HG02571 (cell line): ENCODE results near the gene USB1.

Experiments used
- ATAC-seq: cut with Tn5 transposase; IDR thresholded peaks from one replicate; pipeline ENCODE4 v1.9.1; 2021; ENCODE audit warnings: mild to moderate bottlenecking, moderate library complexity; ENCODE audit not compliant: unreplicated experiment

USB1 gene

DNA sequence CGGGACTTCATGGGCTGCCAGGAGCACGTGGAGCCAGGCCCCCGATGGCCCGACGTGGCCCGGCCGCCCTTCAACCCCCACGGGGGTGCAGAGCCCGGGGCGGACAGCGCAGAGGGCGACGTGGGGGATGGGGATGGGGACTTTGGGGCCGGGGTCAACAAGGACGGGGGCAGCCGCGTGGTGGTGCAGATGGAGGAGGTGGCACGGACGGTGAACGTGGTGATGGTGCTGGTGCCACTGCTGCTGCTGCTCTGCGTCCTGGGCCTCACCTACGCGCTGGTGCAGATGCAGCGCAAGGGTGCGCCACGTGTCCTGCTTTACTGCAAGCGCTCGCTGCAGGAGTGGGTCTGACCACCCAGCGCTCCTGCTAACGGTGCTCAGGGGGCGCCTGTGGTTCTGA, 43.9 kb downstream of the USB1 start:
- no peak for ATAC-seq

DNA sequence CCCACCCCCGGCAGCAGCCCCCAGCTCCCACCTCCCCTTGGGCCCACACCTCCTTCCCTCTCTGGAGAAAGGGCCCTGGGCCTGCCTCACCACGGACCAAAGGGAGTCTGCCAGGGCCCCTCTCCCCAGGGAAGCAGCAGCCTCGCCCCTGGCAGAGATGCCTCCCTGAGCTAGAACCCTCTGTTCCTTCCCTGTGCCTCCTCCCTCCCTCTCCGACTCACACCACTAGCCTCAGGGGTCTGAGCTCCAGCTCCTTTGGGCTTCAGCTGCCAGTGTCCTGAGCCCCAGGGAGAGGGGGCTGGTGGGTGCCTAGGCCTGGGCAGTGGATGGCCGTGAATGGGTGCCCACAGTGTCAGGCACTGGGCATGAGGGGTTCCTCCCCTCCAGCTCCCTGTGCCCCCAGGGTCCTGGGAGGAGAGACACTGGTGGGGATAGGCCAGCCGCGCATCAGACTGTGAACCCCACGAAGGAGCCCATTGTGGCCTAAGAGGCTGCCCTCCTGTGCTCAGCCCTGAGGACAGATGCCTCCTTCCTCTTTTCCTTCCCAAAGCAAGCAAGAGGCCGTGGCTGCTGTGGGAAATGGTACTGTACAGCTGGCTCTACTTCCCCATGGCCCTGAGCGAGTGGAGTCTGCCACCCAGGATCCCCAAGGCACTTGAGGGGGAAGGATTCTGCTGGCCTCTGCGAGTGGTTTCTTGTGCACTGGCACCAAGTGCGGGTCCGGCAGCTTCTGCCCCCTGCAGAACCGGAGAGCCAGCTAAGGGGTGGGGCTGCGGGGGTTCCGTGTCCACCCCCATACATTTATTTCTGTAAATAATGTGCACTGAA, 45.1 kb downstream of the USB1 start:
- ATAC-seq: no peak

DNA sequence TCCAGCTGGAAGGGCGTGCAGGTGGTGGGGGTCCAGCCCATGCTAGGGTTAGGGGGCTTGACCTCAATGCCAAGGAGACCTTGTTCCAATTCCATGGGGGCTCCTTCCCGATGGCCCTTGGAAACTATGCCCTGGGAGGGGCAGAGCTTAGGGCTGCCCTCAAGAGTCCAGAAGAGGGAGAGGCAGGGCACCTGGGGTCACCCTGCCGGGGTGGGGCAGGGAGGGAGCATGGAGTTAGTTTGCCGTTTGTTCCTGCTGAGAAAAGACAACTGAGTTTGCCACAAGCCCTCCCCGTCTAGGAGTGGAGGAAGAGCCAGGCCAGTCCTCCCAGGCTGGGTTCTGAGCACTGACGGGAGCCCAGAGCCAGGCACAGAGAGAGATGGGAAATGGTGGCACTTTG, 45.7 kb downstream of the USB1 start:
- ATAC-seq: no peak

DNA sequence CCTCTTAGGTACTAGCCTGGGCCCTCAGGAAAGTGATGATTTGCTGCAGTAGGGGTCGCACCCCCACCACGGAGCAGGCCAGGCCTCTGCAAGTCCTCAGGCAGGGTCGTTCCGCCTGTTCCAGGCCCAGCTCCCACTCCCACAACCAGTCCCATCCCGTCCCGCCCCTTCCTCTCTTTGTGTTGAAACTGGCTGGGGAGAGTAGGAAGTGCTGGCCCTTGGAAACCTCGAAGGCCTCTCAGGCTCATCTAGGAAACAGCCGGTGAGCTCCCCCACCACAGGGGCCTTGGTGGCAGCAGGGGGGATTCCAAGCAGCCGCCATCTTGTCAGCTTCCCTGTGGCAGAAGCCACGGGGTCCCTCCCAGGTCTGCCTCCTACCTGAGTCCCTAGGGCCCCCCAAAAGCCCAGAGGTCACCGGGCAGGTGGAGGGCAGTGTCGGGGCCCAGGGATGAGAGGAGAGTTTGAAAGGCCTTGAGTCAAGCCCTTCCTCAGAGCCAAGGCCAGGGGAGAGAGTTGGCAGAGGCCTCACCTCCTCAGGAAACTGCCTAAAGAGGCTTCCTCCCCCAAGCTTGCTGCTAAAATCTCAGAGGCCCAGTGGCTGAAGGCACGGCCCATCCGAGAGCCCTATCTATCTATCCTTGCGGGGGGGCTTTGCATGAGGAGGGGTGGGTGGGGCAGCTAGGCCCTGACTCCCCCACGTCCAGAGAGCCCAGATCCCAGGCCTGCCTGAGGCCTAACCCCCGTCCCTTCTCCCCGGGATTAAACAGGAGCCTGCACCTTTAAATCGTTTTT, 46.5 kb downstream of the USB1 start:
- ATAC-seq: no peak

DNA sequence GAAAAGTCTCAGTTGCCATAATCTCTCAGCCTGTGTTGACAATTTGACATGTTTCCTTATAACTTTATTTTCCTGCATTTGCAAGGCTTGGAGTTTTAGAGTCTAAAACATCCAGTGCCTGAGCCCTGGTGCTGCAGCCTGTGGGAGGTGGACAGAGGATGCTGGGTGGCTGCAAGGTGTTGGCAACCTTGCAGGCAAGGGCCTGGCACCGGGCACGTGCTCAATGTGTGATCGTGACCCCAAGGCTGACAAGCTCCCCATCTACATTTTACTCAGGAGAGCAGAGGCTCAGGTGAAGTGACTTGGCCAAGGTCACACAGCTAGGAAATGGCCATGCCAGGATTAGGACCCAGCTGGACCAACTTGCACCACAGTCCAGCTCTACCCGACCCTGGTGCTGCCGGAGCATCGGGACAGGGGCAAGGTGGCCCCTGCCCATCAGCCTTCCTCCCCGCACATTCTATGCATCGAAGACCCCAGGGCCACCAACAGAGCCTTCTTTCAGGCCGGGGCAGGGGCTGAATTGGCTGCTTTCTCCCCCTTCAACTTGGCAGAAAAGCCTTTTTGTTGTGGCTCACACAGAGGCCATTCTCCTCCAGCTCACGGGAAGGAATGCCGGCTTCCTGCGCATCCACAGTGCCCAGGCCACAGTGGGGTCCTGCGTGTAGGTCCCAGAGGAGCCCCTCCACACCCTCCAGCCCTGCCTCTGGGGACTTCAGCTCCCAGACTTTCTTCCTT, 47.5 kb downstream of the USB1 start:
- no peak for ATAC-seq

DNA sequence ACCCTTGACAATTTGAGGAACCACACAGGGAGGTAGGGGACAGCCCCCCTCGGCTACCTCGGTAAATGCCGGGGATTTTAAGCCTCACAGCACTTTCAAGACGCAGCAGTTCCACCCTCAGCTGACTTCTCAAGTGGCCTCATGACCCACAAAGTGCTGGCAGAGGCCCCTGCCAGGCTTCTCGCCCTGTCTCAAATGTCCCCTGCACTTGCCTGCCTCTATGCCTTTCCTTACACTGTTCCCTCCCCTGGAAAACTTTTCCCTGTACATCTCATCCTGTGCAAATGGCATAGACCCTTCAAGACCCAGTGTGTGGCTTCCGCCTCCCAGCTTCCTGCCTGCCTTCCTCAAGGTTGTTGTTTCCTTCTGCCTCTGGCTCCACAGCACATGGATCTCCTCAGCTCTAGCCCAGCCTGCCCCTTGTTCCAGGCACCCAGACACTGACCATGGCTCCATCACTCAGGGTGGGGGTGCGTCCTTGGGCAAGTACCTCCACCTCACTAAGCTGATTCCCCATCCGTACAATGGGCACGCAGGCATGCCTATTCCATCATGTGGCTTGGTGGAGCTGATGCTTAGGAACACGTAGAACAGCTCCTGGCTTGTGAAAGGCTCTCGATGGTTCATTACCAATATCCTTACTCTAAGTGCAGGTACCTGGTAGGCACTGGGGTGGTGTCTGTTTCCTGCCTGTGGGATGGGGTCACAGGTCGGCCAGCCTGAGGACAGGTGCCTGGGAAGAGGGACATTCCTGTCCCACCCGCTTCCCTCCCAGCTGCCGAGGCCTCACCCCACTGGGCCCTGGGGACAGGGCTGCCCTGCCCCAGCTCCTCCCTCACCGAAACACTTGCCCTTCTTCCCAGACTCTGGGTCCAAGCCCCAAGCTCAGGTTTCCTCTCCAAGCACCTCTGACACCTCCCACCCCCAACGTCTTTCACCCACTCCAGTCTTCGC, 48.3 kb downstream of the USB1 start:
- no peak for ATAC-seq

DNA sequence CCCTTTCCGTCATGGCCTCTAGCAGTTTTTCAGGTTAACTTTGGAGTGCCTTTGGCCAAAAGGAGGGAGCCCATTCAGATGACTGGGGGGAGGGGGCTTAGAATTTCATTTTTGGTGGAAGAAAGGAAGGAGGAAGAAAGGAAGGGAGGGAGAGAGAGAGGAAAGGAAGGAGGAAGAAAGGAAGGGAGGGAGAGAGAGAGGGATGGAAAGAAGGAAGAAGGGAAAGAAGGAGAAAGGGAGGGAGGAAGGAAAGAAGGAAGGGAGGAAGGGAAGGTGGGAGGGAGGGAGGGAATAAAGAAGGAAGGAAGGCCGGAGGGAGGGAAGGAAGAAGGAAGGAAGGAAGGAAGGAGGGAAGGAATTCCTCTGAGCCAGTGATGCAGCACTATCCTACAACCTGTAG, 50.1 kb downstream of the USB1 start:
- ATAC-seq: no peak

DNA sequence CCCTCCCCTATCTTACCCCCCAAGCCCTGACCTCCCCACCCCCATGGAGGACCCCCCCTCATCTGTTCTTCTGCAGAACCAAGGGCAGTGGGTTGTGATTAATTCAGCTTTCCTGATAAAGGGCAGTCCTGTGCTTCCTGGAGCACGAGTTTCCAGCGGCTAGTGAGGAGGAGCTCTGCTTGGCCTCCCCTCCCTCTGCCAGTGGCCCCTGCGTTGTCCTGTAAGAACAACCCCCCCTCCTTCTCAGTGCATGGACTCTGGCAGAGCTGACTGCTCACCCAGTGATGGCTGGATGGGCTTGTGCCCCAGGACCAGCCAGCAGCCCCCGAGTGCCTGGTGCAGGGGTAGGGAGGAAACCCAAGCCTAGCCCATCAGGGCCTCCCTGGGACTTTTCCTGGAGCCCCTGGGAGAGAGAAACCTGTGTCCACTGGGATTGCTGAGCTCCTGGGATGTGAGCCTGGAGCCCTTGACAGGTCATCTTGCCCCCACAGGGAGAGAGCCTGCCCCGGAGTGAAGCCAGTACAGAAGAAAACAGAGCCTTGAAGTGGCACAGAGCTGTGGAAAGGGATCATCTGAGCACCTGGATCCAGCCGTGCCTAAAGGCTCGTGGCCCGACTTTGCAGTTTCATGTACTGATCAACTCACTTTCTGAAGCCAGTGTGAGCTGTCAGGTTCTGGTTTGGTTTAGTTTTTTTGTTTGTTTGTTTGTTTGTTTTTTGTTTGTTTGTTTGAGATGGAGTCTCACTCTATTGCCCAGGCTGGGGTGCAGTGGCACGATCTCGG, 50.8 kb downstream of the USB1 start:
- no peak for ATAC-seq

DNA sequence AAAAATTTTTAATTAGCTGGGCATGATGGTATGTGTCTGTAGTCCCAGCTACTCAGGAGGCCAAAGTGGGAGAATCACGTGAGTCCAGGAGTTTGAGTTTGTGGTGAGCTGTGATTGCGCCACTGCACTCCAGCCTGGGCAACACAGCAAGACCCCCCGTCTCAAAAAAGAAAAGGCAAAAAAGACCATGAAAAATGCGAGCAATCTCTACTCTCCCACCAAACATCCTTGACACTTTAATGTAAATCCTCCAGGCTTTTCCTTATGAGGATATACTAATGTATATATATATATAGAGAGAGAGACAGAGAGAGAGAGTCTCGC, 52.4 kb downstream of the USB1 start:
- ATAC-seq: no peak

DNA sequence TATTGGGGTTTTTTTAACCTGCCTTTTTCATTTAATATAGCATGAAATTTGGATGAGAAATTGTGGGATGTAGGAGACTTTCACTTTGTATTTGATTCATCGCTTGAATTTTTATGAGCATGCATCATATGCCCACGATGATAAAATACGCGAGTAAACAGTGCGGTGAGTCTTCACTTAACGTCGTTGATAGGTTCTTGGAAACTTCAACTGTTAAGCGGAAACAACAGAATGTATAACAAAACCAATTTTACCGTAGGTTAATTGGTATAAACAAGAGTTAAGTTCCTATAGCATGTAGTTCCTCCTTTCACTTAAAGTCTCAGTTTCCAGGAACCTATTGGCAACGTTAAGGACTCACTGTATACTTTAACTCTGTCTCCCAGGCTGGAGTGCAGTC, 53.1 kb downstream of the USB1 start:
- no peak for ATAC-seq

DNA sequence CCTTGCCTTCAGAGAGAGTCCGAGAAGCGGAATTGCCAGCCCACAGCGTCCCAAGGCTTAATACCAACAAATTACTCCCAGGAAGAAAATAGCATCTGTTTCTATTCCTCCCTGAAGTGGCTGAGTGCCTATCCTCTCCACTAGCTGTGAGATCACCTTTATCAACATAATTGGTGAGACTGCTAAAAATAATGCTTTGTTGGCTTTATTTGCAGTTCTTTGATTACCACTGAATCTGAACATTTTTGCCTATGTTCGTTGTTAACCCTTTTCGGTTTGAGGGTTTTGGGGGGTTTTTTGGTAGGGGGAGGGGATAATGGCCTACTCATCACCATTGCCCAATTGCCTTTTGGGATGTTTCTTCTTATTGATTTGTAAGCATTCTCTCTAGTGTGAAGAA, 55.4 kb downstream of the USB1 start:
- ATAC-seq: no peak

DNA sequence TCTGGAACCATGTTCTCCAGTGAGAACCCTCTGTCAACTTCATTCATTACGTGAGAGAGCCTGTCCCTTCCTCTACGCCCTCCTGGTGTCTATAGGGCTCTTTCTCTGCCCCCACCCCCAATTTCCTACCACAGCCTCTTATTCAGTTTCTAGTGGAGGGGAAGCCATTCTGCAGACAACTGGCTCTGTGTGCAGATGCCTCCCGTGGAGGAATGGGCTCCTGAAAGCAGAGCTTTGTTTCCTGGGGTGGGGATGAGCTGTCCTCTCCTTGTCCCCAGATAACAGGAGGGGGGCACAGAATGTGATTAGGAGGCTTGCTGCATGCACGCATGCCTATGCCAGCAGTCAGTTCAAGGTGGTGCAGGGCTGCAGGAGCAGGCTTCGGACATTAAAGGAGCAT, 55.9 kb downstream of the USB1 start:
- no peak for ATAC-seq

DNA sequence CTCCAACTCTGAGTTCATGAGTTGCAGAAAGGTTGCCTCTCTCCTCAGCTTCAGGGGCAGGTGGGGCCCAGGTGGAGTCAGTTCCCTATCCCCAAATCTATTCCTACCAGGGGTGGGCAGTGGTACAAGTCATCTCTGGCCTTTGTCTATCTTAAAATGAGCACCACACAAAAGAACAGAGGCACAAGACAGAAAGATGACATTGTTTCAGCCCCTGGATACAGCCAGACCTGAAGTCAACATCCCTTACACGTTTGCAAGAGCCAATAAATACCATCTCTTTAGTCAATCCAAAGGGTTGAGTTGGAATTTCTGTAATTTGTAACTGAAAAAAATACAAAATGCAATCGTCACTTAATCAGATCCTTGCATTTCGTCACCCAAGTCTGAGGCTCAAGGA, 56.6 kb downstream of the USB1 start:
- ATAC-seq: no peak

DNA sequence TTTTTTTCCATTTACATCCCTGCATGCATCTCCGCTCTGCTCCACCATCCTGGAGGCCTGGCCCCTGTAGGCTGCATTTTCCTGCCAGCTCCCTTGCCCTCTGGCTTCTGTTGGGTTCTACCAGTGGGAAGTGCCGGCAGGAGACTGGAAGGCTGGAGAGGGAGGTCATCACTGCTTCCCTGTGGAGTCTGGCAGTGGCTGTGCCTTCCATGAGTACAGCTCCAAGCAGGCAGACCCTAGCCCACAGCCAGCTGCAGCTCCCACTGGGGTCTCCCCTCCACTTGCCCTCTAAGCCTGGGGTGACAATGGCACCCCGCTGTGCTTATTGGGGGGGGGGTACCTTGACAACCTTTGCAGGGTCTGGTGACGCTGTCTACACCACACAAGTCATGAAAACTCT, 61.6 kb downstream of the USB1 start:
- no peak for ATAC-seq

DNA sequence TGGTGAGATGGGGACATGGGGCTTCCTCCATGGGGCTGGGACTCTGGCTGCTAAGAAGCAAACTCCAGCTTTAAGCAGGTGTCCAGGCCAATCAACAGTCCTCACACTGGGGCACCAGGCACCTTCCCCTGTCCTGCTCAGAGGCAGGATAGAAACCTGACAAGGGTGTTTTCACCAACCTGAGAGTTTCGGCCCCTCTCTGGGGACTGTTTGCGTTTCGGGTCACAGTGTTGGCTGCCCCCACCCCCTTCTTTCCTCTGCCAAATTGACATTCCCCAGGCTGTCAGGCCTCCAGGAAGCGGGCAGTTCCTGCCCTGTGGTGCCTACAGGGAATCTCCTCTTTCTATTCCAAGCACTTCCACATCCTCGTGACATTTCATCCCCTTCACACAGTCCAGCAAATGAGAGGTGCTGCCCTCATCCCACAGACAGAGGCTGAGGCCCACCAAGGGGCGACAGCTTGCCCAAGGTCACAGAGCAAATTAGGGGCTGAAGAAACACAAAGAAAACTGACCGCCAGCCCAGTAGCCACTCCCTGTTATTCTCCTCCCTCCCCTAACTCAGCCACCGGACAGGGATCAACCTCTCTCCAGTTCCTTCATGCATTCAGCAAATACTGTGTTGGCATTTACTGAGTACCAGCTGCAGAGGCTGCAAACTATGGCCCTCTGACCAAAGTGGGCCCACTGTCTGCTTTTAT, 62.3 kb downstream of the USB1 start:
- no peak for ATAC-seq

DNA sequence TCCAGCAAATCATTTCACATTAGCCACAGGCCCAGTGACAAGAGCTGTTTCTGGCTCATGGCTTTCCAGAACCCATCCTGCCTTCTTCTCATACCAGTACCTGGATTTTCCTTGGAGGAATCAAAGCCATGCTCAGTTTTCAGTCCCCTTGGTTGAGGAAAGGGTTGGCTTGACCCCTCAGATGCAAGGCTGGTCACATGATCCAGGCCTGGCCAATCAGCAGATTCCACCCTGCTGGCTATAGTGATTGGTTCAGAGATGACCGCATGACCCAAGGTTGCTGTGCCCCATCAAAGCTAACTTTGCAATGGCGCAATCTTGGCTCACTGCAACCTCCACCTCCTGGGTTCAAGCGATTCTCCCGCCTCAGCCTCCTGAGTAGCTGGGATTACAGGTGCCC, 69.4 kb downstream of the USB1 start:
- no peak for ATAC-seq
